DMS 273 (cell line): ENCODE data around the gene FAM20C.
"Not testable (repeated sequence)": the region's sequence is repeated elsewhere in the genome, so short reads cannot be mapped to it uniquely, and the experiment has no call there.

ENCODE experiments used
- DNase-seq: peaks from one replicate; lab custom pipeline; 2025; ENCODE audit not compliant: unreplicated experiment; lab: John Stamatoyannopoulos, UW

The FAM20C gene

DNA sequence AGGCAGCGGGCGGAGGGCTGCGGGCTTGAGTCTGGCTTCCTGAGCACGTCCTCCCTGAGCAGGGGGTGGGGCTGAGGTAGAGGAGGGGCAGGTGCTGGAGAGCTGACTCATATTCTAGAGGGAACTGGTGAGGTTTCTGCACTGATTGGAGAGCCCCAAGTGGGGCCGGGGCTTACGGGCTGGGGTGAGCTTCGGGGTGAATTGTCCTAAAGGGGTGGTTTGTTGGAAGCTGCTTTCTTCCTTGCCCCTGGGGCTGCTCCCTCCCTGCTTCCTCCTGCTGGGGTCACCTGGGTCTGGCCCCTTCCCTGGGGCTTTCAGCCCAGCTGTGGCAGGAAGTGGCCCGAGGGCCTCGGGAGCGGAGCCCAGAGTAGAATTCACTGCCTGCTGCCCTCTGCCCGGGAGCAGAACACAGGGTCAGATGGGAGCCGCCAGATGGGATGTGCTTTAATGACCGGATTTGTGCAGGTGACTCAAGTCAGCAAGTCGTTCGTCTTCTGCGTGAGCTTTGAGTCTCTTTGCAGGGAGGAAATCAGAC, 48.6 kb downstream of the FAM20C start:
- no peak for DNase-seq

DNA sequence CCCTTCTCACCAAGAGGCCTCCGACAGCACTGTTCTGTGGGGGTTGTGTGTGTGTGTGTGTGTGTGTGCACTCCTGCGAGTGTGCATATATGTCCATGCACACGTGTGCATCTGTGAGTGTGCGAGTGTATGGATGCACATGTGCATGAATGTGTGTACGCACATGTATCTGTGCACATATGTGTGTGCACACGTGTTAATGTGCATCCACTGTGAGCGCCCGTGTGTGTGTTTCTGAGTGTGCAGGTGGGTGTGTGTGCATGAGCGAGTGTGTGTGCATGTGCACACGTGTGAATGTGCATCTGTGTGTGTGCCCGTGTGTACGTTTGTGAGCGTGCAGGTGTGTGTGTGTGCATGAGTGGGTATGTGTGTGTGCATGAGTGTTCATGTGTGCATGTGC, 49.1 kb downstream of the FAM20C start:
- DNase-seq = no peak

- DNase-seq = not testable (repeated sequence)
Observed at GRCh38 chr7:242826-243579, 50.6 kb downstream of the FAM20C start.

DNA sequence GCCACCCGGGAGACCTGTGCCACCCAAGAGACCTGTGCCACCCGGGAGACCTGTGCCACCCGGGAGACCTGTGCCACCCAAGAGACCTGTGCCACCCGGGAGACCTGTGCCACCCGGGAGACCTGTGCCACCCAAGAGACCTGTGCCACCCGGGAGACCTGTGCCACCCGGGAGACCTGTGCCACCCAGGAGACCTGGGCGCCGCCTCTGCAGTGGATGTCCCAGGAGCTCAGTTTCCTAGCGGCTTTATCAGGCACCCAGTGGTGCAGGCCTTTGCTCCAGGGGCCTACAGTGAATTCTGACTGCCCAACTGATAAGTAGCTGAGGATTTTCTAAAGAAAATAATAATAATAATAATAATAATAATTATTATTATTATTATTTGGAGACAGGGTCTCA, 51.2 kb downstream of the FAM20C start:
- not testable (repeated sequence) for DNase-seq

DNA sequence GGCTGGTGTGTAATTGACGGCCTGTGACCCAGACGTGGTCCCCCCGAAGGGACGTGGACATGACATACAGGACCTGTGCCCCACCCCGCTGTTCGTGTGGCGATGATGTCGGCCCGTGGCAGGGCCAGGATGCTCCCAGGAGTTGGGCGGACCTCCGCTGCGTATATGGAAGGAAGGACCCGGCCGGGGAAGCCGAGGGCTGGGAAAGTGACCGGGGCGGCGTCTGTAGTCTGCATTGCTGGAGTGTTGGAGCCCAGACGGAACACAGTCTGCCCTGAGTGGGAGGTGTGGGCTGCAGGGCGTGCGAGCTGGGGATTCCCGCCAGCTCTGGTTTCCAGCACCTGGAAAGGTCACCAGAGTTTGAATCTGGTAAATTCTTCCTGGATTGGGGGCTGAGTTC, 52.6 kb downstream of the FAM20C start:
- DNase-seq = no peak

GRCh38 chr7:245574-246295, 53.4 kb downstream of the FAM20C start:
- DNase-seq = no peak

DNA sequence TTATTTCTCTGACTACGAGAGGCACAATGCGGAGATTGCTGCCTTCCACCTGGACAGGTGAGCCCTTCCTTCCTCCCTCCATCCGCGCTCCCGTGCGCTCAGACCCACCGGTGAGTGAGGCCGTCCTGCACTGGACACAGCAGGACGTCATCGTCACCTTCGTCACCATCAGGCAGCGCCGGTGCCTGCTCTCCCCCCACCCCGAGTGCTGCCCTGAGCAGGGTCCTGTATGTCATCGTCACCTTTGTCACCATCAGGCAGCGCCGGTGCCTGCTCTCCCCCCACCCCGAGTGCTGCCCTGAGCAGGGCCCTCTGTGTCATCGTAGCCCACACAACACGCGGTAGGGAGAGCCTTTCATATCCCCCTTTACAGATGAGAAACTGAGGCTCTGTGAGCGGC, 54.1 kb downstream of the FAM20C start:
- DNase-seq = no peak

DNA sequence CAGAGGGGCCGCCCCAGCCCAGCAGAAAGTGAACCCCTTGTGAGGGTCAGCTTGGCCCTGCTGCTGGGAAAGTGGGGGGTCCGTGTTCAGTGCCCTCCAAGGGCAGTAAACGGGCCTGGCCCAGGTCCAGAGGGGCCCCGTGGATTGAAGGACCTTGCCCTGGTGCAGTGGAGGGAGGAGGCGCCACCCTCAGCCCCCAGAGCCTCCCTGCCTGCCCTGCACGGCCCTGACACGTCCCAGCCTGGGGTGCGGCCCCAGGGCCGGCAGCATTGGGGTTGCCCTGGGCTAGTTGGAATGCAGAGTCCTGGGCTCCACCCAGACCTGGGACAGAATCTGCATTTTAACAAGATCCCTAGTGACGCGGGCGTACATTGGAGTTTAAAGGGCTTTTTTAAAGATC, 54.8 kb downstream of the FAM20C start:
- no peak for DNase-seq

DNA sequence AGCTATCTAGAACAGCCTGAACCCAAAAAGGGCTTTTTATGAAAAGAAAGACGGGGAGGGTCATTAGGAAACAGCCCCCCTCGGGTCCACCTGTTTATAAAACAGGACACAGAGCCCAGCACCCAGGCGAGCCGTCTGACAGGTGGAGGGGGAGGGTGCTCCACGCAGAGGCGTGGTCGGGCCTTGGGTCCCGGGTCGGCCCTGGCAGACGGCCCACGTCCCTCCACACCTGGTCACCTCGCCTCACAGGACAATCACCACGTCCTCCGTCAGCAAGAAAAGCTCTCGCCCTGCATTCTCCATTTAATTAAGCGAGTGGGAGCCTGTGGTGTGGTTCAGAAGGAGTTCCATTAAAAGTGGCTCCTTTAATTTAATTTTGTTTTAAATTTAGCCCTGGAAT, 55.3 kb downstream of the FAM20C start:
- no peak for DNase-seq

DNA sequence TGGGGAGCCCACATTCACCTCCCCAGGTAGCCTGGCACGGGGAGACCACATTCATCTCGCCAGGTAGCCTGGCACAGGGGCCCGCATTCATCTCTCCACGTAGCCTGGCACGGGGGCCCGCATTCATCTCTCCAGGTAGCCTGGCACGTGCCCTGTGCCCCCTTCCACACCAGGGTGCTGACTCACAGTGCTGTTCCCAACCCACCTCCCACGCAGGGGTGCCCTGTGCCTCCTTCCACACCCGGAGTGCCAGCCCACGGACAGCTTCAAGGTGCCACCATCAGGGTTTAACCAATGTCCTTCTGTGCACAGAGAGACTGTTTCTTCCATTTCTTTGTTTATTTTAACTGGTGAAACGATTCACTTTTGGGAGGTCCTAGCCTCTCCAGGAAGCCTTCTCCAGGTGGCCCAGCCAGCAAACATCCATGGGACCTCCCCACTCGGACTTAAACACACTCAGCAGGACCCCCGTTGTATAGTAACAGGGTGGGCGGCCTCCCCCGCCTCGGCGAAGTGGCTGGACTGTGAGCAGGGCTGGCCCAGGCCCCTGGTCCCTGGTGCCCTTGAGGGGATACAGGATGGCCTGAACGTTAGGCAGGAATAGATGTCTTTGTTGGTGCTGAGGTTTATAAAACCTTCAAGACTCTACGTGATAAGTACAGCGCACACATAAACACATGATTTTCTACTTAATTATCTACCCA, 56.5 kb downstream of the FAM20C start:
- no peak for DNase-seq

GRCh38 chr7:249989-250388, 57.6 kb downstream of the FAM20C start:
- DNase-seq = no peak

- no peak for DNase-seq
Observed at GRCh38 chr7:250523-250922, 58.2 kb downstream of the FAM20C start.

GRCh38 chr7:251005-251404, 58.6 kb downstream of the FAM20C start:
- no peak for DNase-seq

DNA sequence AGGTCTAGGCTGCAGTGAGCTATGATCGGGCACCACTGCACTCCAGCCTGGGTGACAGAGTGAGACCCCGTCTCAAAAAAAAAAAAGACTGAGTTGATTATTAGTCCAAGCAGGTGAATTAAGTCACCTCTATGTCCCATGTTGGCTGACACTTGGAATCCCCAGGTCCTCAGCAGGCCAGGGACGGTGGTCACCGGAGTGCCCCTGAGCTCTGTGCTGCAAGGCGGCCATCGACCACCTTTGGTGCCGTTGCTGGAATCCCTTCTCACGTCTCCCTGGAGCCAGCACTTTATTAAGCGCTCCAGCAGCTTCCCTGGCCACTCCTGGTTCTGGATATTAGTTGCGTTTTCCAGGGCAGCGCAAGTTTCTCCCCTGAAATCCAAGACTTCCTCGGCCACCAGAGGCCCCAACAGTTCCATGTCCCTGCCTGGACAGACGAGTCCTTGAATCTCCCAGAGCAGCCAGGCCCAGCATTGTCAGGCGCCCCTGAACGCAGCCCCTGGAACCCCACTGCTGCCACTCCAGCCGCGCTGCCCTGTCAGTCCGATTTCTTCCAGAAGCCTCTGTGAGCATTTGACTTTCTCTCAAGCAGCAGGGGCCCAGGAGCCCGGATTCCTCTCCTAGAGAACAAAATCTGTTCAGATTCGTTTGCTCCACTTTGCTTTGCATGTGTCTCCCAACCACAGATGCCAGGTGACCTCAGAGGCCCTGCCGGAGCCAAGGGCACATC, 59.2 kb downstream of the FAM20C start:
- DNase-seq = no peak

DNA sequence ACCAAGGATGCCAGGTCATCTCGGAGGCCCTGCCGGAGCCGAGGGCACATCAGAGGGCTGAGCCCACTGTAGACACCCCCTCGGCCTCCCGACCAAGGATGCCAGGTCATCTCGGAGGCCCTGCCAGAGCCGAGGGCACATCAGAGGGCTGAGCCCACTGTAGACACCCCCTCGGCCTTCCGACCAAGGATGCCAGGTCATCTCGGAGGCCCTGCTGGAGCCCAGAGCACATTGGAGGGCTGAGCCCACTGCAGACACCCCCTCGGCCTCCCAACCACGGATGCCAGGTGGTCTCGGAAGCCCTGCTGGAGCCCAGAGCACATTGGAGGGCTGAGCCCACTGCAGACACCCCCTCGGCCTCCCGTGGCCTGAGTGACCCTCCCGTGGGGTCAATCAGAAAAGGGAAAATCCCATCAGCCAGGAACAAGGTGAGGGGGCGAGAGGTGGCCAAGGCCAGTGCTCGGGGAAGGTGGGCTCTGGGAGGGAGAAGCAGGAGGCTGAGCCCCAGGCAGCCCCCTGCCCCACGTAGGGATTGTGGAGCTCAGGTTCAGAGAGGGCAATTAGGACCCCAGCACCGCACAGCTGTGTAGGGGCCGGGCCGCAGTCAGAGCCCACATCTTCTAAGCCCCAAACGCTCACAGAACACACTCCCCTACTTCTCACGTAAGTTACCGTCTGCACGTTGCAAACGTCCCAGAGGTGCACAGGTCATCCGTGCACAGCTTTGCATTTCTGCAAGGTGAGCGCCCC, 60.0 kb downstream of the FAM20C start:
- no peak for DNase-seq

- no peak for DNase-seq
Observed at GRCh38 chr7:252981-253380, 60.6 kb downstream of the FAM20C start.

- DNase-seq = no peak
Observed at GRCh38 chr7:253581-254336, 61.4 kb downstream of the FAM20C start.

- no peak for DNase-seq
Observed at GRCh38 chr7:254337-255037, 62.1 kb downstream of the FAM20C start.

- no peak for DNase-seq
Observed at GRCh38 chr7:255038-255435, 62.7 kb downstream of the FAM20C start.
